Omental fat pad (tissue), 4 donors: Measurements from ENCODE around the gene SPATA31E1. TPM values are rescaled to one million over a fixed set of nuclear protein-coding genes. Genes with fewer than 3 reads are reported as not detected.
"Not testable (repeated sequence)": the region's sequence is repeated elsewhere in the genome, so short reads cannot be mapped to it uniquely, and the experiment has no call there.

Experiments used
- ATAC-seq: fragments of 150-250 bp; one replicate; pipeline ENCODE4 v1.9.1; 2016; ENCODE audit warnings: mild to moderate bottlenecking, moderate library complexity; ENCODE audit not compliant: low FRiP score
- DNase-seq: peaks from one replicate; pipeline ENCODE4 v3.0.0-alpha.2; 2019; ENCODE audit warnings: low spot score
- CTCF ChIP-seq, 3 donors: fragments of 450-650 bp; IDR thresholded peaks; one replicate each; pipeline ENCODE4 v1.5.1; 2016 to 2017; ENCODE audit warnings: antibody characterized with exemption in 3 of 3, mild to moderate bottlenecking in 3 of 3, moderate library complexity in 2 of 3
- total RNA-seq, 4 donors: library from RNA; depleted of rRNA; stranded (reverse); fragments of >200 nt; gene quantifications; one replicate each; pipeline ENCODE4 v1.1.0, GENCODE V29; 2016

The SPATA31E1 gene
- total RNA-seq, 4 donors from 2014 or later: not detected

- TF ChIP-seq CTCF (IDR thresholded peaks at IDR 0.05): no peak
- no peak for DNase-seq
- ATAC-seq: no peak
Measured at GRCh38 chr9:87844506-87844905, 38.2 kb upstream of the SPATA31E1 start.

DNA sequence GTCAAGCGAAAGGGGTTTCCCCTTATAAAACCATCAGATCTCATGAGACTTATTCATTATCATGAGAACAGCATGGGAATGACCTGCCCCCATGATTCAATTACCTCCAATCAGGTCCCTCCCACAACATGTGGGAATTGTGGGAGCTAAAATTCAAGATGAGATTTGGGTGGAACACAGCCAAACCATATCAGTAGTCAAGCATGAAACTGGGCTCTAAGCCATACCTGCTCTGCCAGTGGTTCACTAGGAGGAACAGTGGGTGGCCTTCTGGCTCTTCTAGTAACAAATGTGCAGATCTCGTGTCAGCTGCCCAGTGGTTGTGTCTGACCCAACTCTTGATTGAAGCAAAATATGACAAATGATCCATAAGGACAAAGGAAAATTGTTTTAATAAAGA is 34.9 kb upstream of the SPATA31E1 start:
- ATAC-seq, DNase-seq: not testable (repeated sequence)

- ATAC-seq: no peak
- DNase-seq: no peak
- no peak for TF ChIP-seq CTCF (IDR thresholded peaks at IDR 0.05)
Measured at GRCh38 chr9:87849144-87849758, 33.4 kb upstream of the SPATA31E1 start.

DNA sequence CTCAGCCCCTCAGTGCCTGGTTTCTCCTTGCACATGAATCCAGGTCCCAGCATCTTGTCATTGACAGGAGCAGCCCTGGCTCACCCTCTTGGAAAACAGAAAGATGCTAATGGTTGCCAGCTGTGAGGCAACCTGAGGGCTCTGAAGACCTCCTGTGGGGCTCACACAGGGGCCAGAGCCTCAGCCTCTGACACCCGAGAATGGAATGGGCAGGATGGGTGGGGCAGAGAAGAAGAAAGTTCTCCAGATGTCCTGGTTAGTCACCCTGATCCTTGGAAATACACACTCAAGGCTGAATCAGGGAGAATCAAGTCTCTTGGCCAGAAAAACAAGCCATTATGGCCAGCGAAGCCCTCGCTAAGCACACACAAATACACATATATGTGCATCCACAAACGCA is 32.3 kb upstream of the SPATA31E1 start:
- DNase-seq (no peak), ATAC-seq (no peak)
- TF ChIP-seq CTCF (IDR thresholded peaks at IDR 0.05): no peak

DNA sequence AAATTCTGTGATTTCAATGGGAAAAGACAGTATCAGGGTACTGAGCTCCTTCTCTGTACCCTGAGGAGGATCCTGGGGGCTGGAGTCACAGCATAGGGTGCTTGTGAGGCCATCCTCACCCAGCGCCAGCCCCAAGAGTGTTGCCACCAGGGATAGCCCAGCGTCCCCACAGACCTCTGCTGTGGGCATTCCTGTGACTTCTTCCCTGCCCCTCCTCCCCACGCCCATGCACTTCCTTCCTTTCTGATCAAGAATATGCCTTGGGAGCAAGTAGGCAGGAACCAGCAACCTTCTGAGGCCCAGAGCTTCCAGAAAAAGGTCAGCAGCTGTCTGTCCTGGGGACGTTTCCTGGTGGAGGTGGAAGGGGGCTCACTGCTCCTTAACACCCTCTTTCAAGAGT is 31.5 kb upstream of the SPATA31E1 start:
- DNase-seq, ATAC-seq: not testable (repeated sequence)

GRCh38 chr9:87853302-87853701 is 29.4 kb upstream of the SPATA31E1 start:
- DNase-seq (no peak), ATAC-seq (no peak)
- no peak for TF ChIP-seq CTCF (IDR thresholded peaks at IDR 0.05)

- no peak for TF ChIP-seq CTCF (IDR thresholded peaks at IDR 0.05)
- DNase-seq (no peak), ATAC-seq (no peak)
Measured at GRCh38 chr9:87853876-87854579, 28.6 kb upstream of the SPATA31E1 start.

DNA sequence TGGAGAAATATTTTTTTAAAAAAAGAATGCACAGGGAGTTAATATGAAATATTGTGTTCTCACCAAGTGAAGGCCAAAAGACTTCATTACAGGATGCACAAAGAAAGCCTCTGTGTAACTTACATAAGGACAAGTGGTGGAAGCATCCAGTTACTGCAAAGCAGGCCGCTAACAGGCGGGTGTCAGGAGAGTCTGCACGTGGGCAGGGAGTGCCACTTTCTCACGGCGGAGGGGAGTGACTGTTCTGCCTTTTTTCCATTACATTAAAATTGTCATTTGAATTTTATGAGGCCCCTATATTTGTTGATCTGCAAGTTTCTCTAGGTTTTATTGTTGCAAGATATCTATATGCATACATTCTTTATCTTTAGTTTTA is 28.1 kb upstream of the SPATA31E1 start:
- DNase-seq: no peak
- no peak for ATAC-seq
- no peak for TF ChIP-seq CTCF (IDR thresholded peaks at IDR 0.05)
